K562 (cell line): ENCODE results near the gene RPS17. TPM values are rescaled to one million over a fixed set of nuclear protein-coding genes. Genes with fewer than 3 reads are reported as not detected.

Experiments
- ELK1 ChIP-seq: sonication (generic); formaldehyde crosslinking; IDR thresholded peaks from 2 replicates; pipeline ENCODE4 v1.8.1; 2022; ENCODE audit warnings: missing genetic modification reagents
- ETS1 ChIP-seq: conservative IDR thresholded peaks from 2 replicates; pipeline ENCODE4 v1.6.1; 2011; ENCODE audit warnings: low read depth, mild to moderate bottlenecking, low read length; ENCODE audit not compliant: control insufficient read depth
- GATAD2B ChIP-seq: fragments of 450-650 bp; IDR thresholded peaks from 2 replicates; pipeline ENCODE4 v1.6.1; 2017; ENCODE audit warnings: mild to moderate bottlenecking, borderline replicate concordance
- HDAC6 ChIP-seq: IDR thresholded peaks from 2 replicates; pipeline ENCODE4 v1.6.1; 2012; ENCODE audit warnings: low read depth, mild to moderate bottlenecking, control low read depth, inconsistent platforms, low read length, moderate library complexity
- MXD1 ChIP-seq: fragments of 250-450 bp; sonication (Bioruptor Pico); IDR thresholded peaks from 2 replicates; pipeline ENCODE4 v1.8.0; 2021; ENCODE audit warnings: borderline replicate concordance, mild to moderate bottlenecking, moderate library complexity; ENCODE audit not compliant: poor library complexity, severe bottlenecking
- NCOA2 ChIP-seq, 2 experiments: fragments of 450-650 bp; IDR thresholded peaks; 2 replicates each; pipeline ENCODE4 v1.6.1; 2018; ENCODE audit warnings: mild to moderate bottlenecking in 2 of 2, moderate library complexity in 1 of 2; ENCODE audit not compliant: partially characterized antibody in 2 of 2
- PREB ChIP-seq: sonication (generic); formaldehyde crosslinking; IDR thresholded peaks from 2 replicates; pipeline ENCODE4 v1.8.1; 2023; ENCODE audit warnings: mild to moderate bottlenecking, missing genetic modification reagents
- PTTG1 ChIP-seq: fragments of 450-650 bp; IDR thresholded peaks from 2 replicates; pipeline ENCODE4 v1.6.1; 2016; ENCODE audit warnings: low read depth, mild to moderate bottlenecking, missing genetic modification characterization, missing compliant biosample characterization
- SAP30 ChIP-seq: fragments of 200-600 bp; sonication (generic); IDR thresholded peaks from 2 replicates; pipeline ENCODE4 v1.6.1; 2012; ENCODE audit warnings: borderline replicate concordance, low read depth, mild to moderate bottlenecking, moderate library complexity, low read length, control low read depth, inconsistent platforms; ENCODE audit not compliant: insufficient read depth, poor library complexity, severe bottlenecking
- SMAD3 ChIP-seq: fragments of 450-650 bp; formaldehyde crosslinking; conservative IDR thresholded peaks from 2 replicates; pipeline ENCODE4 v1.4.0; 2020; ENCODE audit warnings: mild to moderate bottlenecking
- SRSF9 ChIP-seq: fragments of 200-400 bp; formaldehyde crosslinking; IDR thresholded peaks from 2 replicates; pipeline ENCODE4 v1.6.1; 2017; ENCODE audit warnings: low read depth, low read length, borderline replicate concordance
- THAP7 ChIP-seq: fragments of 250-450 bp; sonication (Bioruptor Pico); IDR thresholded peaks from 2 replicates; pipeline ENCODE4 v1.5.0; 2021
- ZNF140 ChIP-seq: fragments of 250-450 bp; sonication (Bioruptor Pico); IDR thresholded peaks from 2 replicates; pipeline ENCODE4 v1.8.0; 2021; ENCODE audit warnings: moderate library complexity, mild to moderate bottlenecking, inconsistent platforms
- ZNF212 ChIP-seq: fragments of 450-650 bp; formaldehyde crosslinking; IDR thresholded peaks from 2 replicates; pipeline ENCODE4 v1.4.0; 2020; ENCODE audit warnings: mild to moderate bottlenecking
- ZNF431 ChIP-seq: sonication (generic); formaldehyde crosslinking; IDR thresholded peaks from 2 replicates; pipeline ENCODE4 v1.8.0; 2022; ENCODE audit warnings: mild to moderate bottlenecking, missing genetic modification reagents
- ZNF592 ChIP-seq: fragments of 450-650 bp; IDR thresholded peaks from 2 replicates; pipeline ENCODE4 v1.6.1; 2017; ENCODE audit warnings: antibody characterized with exemption, mild to moderate bottlenecking
- polyA plus RNA-seq, 8 experiments: library from polyadenylated mRNA; depleted of rRNA in 4 of 8; stranded (reverse) in 5 of 8; unstranded in 3 of 8; fragments of >200 nt; fragmentation: Nextera tagmentation in 2 of 8; fragmentation: Illumina TruSeq in 1 of 8; extraction: Ambion mirVana in 2 of 8; extraction: Trizol in 1 of 8; gene quantifications; 2 replicates each; pipeline versions ENCODE4 v1.2.1 to v1.2.3, GENCODE V29; 2011 to 2014; ENCODE audit warnings: inconsistent platforms in 1 of 8, missing spikeins in 1 of 8
- total RNA-seq, 7 experiments: library from RNA; depleted of rRNA in 6 of 7; stranded (reverse); fragments of >200 nt in 6 of 7; fragmentation: Illumina TruSeq in 2 of 7; extraction: Trizol in 2 of 7; gene quantifications; 2 replicates each; pipeline versions ENCODE4 v1.2.1 to v1.2.3, GENCODE V29; 2011 to 2021; ENCODE audit warnings: low replicate concordance in 1 of 7

RPS17 gene
- total and polyA plus RNA-seq, 9 of the 15 experiments (the other 6 are each of a cell fraction or from before 2014, with no cell fraction given): 1,988 to 6,515 (median 5,229) TPM

GRCh38 chr15:82540055-82540983 lies at the start of gene RPS17 (continued):
- TF ChIP-seq ZNF431 (CRISPR knock-in tag) (peak; percentile 59), ETS1 (peak; percentile 95), ZNF592 (peak; percentile 49; the same call in 1 of the 2 replicates), THAP7 (CRISPR knock-in tag) (no peak), PTTG1 (tag) (no peak), GATAD2B (peak; percentile 90; the same call in 1 of the 2 replicates), HDAC6 (no peak), SRSF9 (no peak), ZNF212 (CRISPR knock-in tag) (no peak), SAP30 (peak; percentile 76), SMAD3 (0 out of 2 replicates have a peak, but pooled peaks have one; percentile 27), PREB (CRISPR knock-in tag) (peak; percentile 99), ELK1 (no peak), MXD1 (CRISPR knock-in tag) (peak; percentile 58), NCOA2 (IDR thresholded peaks at IDR 0.05; ENCODE audit: partially characterized antibody in 2 of 2) (no peak), ZNF140 (CRISPR knock-in tag) (no peak)
